ENCODE measurements around the gene SPRED1.

DNA sequence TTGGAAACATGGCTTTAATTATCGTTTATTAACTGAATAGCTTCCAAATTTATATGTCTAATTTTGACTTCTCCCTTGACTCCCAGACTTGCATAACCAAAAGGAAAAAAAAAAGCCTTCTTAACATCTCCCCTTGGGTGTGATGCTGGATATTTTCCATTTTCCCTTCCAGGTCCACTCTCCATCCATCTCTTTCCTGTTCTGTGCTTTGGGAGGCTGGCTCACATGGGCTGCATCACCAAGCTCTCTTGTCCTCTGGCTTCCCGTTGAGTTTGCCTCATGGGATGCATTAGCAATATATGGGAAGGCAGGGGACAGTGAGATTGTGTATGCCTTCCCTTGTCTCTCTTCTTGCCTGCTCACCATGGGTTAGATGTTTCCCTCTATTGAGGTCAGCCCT lies 123.4 kb downstream of the SPRED1 start:
- TF ChIP-seq, protein P1, sequence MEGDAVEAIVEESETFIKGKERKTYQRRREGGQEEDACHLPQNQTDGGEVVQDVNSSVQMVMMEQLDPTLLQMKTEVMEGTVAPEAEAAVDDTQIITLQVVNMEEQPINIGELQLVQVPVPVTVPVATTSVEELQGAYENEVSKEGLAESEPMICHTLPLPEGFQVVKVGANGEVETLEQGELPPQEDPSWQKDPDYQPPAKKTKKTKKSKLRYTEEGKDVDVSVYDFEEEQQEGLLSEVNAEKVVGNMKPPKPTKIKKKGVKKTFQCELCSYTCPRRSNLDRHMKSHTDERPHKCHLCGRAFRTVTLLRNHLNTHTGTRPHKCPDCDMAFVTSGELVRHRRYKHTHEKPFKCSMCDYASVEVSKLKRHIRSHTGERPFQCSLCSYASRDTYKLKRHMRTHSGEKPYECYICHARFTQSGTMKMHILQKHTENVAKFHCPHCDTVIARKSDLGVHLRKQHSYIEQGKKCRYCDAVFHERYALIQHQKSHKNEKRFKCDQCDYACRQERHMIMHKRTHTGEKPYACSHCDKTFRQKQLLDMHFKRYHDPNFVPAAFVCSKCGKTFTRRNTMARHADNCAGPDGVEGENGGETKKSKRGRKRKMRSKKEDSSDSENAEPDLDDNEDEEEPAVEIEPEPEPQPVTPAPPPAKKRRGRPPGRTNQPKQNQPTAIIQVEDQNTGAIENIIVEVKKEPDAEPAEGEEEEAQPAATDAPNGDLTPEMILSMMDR (IDR thresholded peaks at IDR 0.05 in 2 of 3, conservative IDR thresholded peaks at IDR 0.05 in 1 of 3; ENCODE audit: insufficient read depth in 2 of 3, low read depth in 1 of 3, low read length in 3 of 3), result no peak
- TF ChIP-seq POLR2A (conservative IDR thresholded peaks at IDR 0.05), result no peak
- no peak for TF ChIP-seq SREBF2 (CRISPR knock-in tag; IDR thresholded peaks at IDR 0.05)
- no peak for TF ChIP-seq ZBTB7A (IDR thresholded peaks at IDR 0.05; ENCODE audit: borderline replicate concordance, control insufficient read depth, low read depth, low read length)
